ENCODE measurements around the gene ZBTB16. TPM values are rescaled to one million over a fixed set of nuclear protein-coding genes. Genes with fewer than 3 reads are reported as not detected.
A peak's percentile ranks its signal among the peaks of the same experiment; 100 is the strongest.

ZBTB16 gene
- total and polyA plus RNA-seq, 8 donors: 3.4 to 55.6 (median 9.5) TPM

DNA sequence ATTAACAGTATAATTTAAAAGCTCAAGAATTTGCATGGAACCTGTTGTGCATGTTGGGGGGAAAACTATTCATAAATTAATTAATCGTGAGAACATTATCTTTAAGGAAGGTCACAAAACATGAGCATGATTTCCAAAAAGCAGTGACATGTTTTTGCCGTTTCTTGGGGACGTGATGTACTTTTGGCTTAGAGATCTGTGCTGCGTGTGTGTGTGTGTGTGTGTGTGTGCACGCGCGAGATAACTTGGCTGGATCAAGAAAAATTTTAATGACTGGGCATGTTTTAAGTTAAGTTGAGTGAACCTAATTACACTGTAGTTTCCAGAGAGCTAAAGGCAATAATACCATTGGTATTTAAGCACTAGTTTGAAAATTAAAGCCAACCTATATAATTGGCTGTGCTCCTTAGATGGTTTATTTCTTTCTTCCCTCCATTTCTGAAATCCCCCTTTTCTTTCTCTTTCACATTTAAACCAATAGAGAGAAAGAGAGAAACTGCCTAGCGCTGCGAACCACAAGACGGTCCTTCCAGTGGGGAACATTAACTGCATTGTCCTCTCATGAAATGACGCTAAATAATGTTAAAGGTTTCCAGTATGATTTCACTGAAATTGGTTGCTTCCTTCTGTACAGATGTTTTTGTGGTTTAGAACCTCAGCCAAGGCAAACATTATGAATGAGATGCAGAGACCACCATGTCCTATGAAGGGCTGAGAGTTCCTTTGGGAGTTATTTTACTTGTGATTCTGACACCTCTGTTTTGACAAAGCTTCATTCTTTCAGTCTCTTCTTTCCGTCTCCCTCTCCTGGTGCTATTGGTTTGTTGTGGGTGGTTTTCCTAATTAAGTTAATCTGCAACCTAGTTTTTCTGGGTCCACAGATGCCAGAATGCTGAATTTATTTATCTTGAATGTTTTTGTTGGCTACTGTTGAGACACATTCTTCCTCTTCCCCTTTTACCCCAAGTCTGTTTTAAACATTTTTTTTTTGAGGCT lies 51.7 kb downstream of the ZBTB16 start:
- TF ChIP-seq, protein P1, sequence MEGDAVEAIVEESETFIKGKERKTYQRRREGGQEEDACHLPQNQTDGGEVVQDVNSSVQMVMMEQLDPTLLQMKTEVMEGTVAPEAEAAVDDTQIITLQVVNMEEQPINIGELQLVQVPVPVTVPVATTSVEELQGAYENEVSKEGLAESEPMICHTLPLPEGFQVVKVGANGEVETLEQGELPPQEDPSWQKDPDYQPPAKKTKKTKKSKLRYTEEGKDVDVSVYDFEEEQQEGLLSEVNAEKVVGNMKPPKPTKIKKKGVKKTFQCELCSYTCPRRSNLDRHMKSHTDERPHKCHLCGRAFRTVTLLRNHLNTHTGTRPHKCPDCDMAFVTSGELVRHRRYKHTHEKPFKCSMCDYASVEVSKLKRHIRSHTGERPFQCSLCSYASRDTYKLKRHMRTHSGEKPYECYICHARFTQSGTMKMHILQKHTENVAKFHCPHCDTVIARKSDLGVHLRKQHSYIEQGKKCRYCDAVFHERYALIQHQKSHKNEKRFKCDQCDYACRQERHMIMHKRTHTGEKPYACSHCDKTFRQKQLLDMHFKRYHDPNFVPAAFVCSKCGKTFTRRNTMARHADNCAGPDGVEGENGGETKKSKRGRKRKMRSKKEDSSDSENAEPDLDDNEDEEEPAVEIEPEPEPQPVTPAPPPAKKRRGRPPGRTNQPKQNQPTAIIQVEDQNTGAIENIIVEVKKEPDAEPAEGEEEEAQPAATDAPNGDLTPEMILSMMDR (IDR thresholded peaks at IDR 0.05): no peak
- ATAC-seq (peak; percentile 17), DNase-seq (peak in 2 of 4 donors; percentile 35 to 63)
- Histone ChIP-seq H3K36me3 (no peaks in the 10 kb centered on the region), H3K9me3 (no peaks in the 10 kb centered on the region), H3K27me3 (no peaks in the 10 kb centered on the region), H3K4me3 (peak overlapping the region in 1 of 2 donors; percentile 8), H3K27ac (peak overlapping the region; percentile 39 to 42), H3K4me1 (peaks cover 45 to 69% of the 10 kb centered on the region in 2 donors)
- intact Hi-C loops (cut with DNase I): no loop called here

DNA sequence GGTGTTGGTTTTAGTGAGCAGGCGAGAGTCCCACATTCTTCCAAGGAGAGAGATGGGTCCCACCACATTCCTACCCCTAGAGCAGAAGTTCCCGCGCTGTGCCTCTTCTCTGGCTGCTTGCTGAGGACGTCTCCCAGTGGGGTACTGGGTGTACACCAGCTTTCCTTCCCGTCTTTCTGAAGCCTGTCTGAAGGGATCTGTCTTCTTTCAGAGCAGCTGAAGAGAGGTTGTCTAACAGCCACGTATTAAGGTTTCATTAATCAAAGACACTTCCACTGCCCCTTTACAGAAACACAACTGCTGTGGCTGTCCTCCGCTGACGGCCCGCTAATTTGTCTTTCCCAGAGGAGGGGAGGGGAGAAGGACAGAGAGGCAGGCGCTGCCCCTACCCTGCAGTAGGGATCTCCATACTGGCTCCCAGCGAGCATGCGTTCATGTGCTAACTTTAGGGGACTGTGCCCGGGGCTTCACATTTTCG lies 56.0 kb downstream of the ZBTB16 start:
- H3K27ac ChIP-seq: no peak overlapping the region
- DNase-seq (no peak), ATAC-seq (peak; percentile 13)
- intact Hi-C loops (cut with DNase I): no loop called here
- TF ChIP-seq, protein P1 (IDR thresholded peaks at IDR 0.05): no peak
- H3K36me3 ChIP-seq: no peaks in the 10 kb centered on the region
- H3K27me3 ChIP-seq: no peaks in the 10 kb centered on the region
- no peaks in the 10 kb centered on the region for H3K9me3 ChIP-seq
- H3K4me1 ChIP-seq: peaks cover 38 to 58% of the 10 kb centered on the region in 2 donors
- no peak overlapping the region for H3K4me3 ChIP-seq

DNA sequence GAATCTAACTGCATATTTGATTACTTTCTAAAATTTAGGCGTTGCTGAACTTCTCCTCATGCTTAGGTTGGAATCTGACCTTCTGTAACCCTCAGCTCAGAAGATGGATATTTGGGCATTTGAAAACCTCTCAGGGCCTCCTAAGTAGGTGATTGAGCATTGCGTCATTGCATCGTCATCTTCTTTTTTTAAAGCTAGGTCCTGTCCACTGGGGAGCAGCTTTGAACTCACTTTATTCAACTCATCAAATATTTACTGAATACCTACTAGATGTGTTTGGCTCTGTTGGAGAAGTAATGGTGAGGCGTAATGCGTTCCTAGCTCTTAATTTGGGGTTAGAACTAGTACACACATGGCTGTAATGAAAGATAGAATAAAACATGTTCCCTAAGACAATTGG lies 56.8 kb downstream of the ZBTB16 start:
- H3K36me3 ChIP-seq: no peaks in the 10 kb centered on the region
- intact Hi-C loops (cut with DNase I): no loop called here
- DNase-seq (no peak), ATAC-seq (peak; percentile 82)
- H3K4me3 ChIP-seq: no peak overlapping the region
- H3K27me3 ChIP-seq: no peaks in the 10 kb centered on the region
- no peak overlapping the region for H3K27ac ChIP-seq
- TF ChIP-seq, protein P1 (IDR thresholded peaks at IDR 0.05): no peak
- no peaks in the 10 kb centered on the region for H3K9me3 ChIP-seq
- H3K4me1 ChIP-seq: peaks cover 31 to 58% of the 10 kb centered on the region in 2 donors

DNA sequence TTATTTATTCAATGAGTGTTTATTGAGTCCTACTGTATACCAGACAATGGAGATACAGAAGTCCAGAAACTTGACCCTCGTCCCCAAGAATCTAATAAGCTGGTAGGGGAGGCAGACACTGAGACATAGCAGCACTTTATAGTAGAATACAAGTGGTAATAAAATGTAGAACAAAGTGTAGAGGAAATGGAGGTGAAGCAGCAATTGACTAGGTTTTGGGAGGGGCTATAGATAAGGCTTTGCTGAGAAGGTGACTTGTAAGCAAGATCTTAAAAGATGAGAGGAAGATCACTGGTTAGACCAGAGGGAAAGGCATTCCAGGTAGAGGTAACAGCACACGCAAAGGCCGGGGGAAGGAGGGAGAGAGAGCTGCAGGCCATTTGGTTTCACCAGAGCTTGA lies 57.3 kb downstream of the ZBTB16 start:
- ATAC-seq: no peak
- TF ChIP-seq, protein P1 (IDR thresholded peaks at IDR 0.05): no peak
- peaks cover 27 to 58% of the 10 kb centered on the region in 2 donors for H3K4me1 ChIP-seq
- no peaks in the 10 kb centered on the region for H3K36me3 ChIP-seq
- H3K9me3 ChIP-seq: no peaks in the 10 kb centered on the region
- no peaks in the 10 kb centered on the region for H3K27me3 ChIP-seq
- no peak overlapping the region for H3K4me3 ChIP-seq
- intact Hi-C loops (cut with DNase I): no loop called here
- H3K27ac ChIP-seq: no peak overlapping the region
- no peak for DNase-seq

DNA sequence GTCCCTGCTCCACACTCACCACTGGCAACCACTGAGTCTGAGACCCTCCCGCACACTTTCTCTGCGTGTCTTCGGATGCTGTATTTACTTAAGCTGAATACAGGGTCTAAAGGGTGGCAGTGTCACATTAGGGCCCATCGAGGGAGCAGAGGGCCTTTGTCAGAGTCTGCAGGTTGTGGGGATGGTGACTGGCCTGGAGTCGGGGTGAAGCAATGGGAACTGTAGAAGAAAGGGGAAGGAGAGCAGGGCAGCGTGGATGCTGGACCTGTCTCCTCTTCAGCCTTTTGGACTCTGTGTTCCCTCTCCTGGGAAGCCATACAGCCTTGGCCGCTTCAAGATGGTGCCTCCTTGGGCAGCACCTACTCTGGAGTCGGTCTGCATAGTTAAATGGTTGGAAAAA lies 61.1 kb downstream of the ZBTB16 start:
- Histone ChIP-seq H3K4me1 (peaks cover 16 to 49% of the 10 kb centered on the region in 2 donors), H3K4me3 (no peak overlapping the region), H3K27me3 (no peaks in the 10 kb centered on the region), H3K27ac (peak overlapping the region in 1 of 2 donors; percentile 18), H3K9me3 (no peaks in the 10 kb centered on the region), H3K36me3 (peaks cover 0 to 2% of the 10 kb centered on the region in 2 donors)
- TF ChIP-seq, protein P1 (IDR thresholded peaks at IDR 0.05): no peak
- intact Hi-C loops (cut with DNase I): no loop called here
- ATAC-seq (no peak), DNase-seq (no peak)

All from left lung (tissue), 10 donors.